GM18508 (cell line): ENCODE measurements around the gene ICA1L.
"Not testable (repeated sequence)": the region's sequence is repeated elsewhere in the genome, so short reads cannot be mapped to it uniquely, and the experiment has no call there.

Experiments
- ATAC-seq: cut with Tn5 transposase; IDR thresholded peaks from one replicate; pipeline ENCODE4 v1.9.1; 2021; ENCODE audit warnings: moderate number of reproducible peaks; ENCODE audit not compliant: insufficient read depth, unreplicated experiment

Gene ICA1L

GRCh38 chr2:202871300-202872141 lies at the start of gene ICA1L:
Gene ICA1L (minus strand): TSS chr2:202871766. CDS start chr2:202829009, 42,757 bp downstream.
- ATAC-seq: peak; percentile 13

GRCh38 chr2:202918860-202919259 lies 47.3 kb upstream of the ICA1L start:
- ATAC-seq: no peak

- peak; percentile 29 for ATAC-seq
These were observed 41.0 kb upstream of the ICA1L start for GRCh38 chr2:202912342-202913201.

- peak; percentile 59 for ATAC-seq
These were observed 40.2 kb upstream of the ICA1L start, which contains the start of the genes CARF and WDR12 for GRCh38 chr2:202911512-202912341. Gene CARF (plus strand): TSS chr2:202912275. CDS start chr2:202941903, 29,628 bp downstream. Gene WDR12 (minus strand): TSS chr2:202911673. CDS start chr2:202911476, 197 bp downstream.

- ATAC-seq: no peak
These were observed 39.6 kb upstream of the ICA1L start for GRCh38 chr2:202911203-202911511.

- ATAC-seq: no peak
These were observed 39.1 kb upstream of the ICA1L start for GRCh38 chr2:202910698-202911097.

- not testable (repeated sequence) for ATAC-seq
These were observed 38.7 kb upstream of the ICA1L start for GRCh38 chr2:202910250-202910649.

GRCh38 chr2:202909394-202910192 lies 38.0 kb upstream of the ICA1L start:
- ATAC-seq: no peak

- ATAC-seq: no peak
These were observed 36.6 kb upstream of the ICA1L start for GRCh38 chr2:202908186-202908585.

GRCh38 chr2:202905507-202905906 lies 33.9 kb upstream of the ICA1L start:
- not testable (repeated sequence) for ATAC-seq

GRCh38 chr2:202885190-202885589 lies 13.6 kb upstream of the ICA1L start:
- ATAC-seq: no peak

GRCh38 chr2:202883987-202884675 lies 12.6 kb upstream of the ICA1L start:
- ATAC-seq: no peak

GRCh38 chr2:202881570-202881969 lies 10.0 kb upstream of the ICA1L start:
- ATAC-seq: no peak

- ATAC-seq: no peak
These were observed 6.1 kb upstream of the ICA1L start for GRCh38 chr2:202877699-202878098.

- peak; percentile 59 for ATAC-seq
These were observed 901 bp downstream of the ICA1L start for GRCh38 chr2:202870431-202871299.

GRCh38 chr2:202861987-202862386 lies 9.6 kb downstream of the ICA1L start:
- ATAC-seq: no peak

GRCh38 chr2:202858601-202859000 lies 13.0 kb downstream of the ICA1L start:
- no peak for ATAC-seq

GRCh38 chr2:202849343-202849742 lies 22.2 kb downstream of the ICA1L start:
- not testable (repeated sequence) for ATAC-seq
